GM18526 (cell line): Measurements from ENCODE around the gene OPCML.

Experiments
- POLR2A ChIP-seq: IDR thresholded peaks from 3 replicates; pipeline ENCODE4 v1.6.1; 2011; ENCODE audit not compliant: insufficient read length; ENCODE audit errors: extremely low read depth

The OPCML gene

GRCh38 chr11:133234883-133235282, 297.4 kb downstream of the OPCML start:
- TF ChIP-seq POLR2A: no peak

GRCh38 chr11:133232665-133233064, 299.6 kb downstream of the OPCML start:
- TF ChIP-seq POLR2A: no peak

DNA sequence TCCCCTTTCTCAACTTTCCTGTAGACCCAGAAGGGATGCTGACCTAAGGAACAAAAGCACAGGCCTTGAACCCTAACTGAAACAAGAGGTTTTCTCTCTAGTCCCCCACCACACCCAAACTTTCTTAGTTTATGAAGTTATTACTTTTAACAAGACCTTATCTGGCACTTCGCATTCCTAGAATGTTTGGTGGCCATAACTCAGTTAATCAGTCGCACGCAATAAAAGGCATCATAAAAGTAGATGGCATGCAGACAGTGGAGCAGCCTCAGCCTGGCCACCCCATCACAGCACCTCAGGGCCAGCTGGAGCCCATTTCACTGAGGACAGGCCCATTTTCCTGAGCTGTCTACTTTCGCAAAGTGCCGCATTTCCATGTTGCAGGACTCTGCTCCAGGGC, 301.9 kb downstream of the OPCML start:
- no peak for TF ChIP-seq POLR2A

DNA sequence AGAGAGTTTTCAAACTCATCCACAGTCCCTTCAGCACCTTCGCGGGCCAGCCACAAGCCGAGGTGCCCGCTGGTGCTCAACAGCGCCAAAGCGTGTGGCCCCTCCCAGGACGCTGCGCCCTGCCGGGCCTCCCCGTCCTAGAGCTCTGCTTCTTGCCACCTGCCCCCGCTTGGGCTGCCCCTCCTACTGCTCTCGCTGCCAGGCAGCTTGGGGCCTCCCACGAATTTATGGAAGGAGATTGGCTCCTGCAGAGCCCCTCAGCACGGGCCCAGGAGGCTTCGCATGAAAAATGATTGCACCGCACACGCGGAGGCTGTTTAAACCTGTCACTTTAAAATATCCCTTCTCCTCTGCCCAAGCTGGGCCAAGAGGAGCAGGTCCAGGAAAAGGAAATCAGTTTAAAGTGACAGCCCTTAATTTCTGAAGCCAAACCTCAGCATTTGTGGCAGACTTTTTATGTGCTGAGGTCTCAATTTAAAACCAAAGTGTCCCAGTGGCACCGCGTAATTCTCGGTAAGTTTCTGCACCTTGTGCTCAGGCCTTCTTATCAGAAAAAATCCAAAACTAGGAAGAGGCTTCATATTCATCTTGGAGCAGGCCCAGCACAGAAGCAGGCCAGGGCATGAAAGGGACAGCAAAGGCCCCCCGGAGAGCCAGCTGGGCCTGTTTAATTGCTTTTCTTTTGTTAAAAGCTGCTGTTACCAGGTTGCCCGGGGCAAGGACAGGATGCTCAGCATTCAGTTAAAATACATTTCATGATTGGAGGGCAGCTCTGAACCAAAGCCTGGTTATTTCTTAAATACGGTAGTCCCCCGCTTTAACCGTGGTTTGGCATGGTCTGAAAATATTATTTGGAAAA, 303.6 kb downstream of the OPCML start:
- no peak for TF ChIP-seq POLR2A

DNA sequence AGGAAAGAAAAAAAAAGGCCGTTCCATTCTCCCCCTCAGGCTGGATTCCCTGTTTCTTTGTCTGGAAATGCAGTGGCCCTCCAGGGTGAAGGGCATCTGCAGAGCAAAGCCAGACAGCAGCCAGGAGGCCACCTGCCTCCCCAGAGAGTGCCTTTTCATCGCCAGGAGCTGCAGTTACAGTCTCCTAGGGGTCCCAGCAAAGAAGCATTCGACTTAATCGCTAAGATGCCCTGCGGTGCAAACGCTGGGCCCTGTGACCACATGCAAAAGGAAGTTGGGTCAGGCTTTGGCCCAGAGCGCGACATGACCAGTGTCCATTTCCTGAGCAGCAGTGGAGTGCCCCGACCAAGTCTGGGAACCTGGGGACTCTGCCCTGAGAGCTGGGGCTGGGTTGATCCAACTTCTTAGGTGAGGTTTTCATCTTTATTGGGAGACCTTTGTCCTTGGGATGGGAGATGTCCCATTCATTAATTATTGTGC, 304.6 kb downstream of the OPCML start:
- no peak for TF ChIP-seq POLR2A

- no peak for TF ChIP-seq POLR2A
These were observed 308.0 kb downstream of the OPCML start for GRCh38 chr11:133224271-133224670.

DNA sequence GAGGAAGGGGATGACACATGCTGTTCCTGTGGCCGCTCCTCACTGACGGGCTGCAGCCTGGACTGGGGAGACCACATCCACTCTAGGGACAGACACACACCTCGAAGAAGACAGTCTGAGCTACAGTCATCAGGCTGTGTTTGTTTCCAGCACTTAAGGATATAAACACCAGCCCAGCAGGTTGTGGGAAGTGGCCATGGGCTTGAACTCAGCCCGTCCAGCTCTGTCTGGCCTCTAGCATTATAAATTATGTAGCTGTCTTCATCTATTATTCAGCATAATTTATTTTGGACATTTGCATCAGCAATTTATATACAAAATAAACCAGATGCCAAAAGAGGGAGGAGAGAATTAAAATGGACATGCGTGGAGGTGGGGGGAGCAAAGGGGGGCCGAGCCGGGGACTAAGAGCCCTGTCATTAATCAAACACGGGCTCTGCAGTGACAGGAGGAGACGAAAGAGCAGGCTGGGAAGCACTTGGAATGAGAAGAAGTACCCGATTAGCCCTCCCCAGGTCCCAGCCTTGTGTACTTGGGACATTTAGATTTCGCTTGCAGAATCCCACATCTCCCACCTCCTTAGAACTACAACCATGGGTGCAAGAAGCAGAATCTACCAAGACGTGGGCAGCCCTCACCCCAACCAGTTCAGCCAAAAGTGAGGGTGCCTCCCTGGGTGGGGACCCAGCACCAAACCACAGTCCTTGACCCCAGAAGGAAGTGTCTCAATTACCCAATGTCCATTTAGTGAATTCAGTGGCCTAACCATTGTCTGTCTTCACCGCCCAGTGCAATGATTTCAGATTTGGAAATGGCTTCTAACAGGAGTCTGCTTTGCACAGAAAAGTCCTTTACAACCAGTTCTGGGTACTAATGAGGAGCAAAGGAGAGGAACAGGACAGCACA, 309.6 kb downstream of the OPCML start:
- TF ChIP-seq POLR2A: no peak

GRCh38 chr11:133219543-133219942, 312.8 kb downstream of the OPCML start:
- no peak for TF ChIP-seq POLR2A

DNA sequence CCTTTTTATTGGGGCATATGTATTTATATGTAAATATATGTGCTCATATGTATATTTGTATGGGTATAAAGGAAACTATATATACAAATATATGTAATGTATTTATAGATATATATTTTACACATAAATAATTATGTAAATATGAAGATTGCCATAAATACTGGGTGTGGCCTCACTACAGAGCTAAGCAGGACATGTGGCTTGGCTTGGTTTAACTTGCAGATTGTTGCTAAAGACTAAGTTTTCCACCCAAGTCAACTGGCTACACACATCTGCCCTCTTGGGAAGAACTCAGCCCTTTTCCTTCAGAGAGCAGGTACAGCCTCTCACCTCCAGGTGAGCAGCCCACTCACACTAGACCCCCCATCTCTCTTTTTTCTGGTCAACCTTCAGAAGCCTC, 315.5 kb downstream of the OPCML start:
- TF ChIP-seq POLR2A: no peak

GRCh38 chr11:133215596-133216230, 316.6 kb downstream of the OPCML start:
- TF ChIP-seq POLR2A: no peak

- no peak for TF ChIP-seq POLR2A
These were observed 317.7 kb downstream of the OPCML start for GRCh38 chr11:133214646-133215045.

- TF ChIP-seq POLR2A: no peak
These were observed 320.1 kb downstream of the OPCML start for GRCh38 chr11:133212201-133212600.

DNA sequence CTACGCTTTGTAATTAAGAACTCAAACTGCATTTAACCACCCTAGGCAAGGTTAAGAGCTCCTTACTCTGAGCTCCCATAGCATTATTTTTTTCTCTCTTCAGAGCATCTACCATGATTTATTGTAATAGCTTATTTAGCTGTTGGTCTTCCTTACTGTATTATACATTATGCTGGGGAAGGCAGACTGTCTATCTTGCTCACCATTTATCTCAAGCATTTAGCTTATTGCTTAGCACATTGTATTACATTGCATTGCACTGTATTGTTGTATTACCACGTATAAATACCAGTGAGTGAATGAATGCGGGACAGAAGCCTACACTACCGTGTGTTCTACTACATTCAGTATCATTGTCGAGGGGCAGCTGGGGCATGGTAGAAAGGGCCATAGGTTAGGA, 324.3 kb downstream of the OPCML start:
- no peak for TF ChIP-seq POLR2A

- TF ChIP-seq POLR2A: no peak
These were observed 325.8 kb downstream of the OPCML start for GRCh38 chr11:133206313-133207005.

- TF ChIP-seq POLR2A: no peak
These were observed 328.1 kb downstream of the OPCML start for GRCh38 chr11:133204158-133204557.

DNA sequence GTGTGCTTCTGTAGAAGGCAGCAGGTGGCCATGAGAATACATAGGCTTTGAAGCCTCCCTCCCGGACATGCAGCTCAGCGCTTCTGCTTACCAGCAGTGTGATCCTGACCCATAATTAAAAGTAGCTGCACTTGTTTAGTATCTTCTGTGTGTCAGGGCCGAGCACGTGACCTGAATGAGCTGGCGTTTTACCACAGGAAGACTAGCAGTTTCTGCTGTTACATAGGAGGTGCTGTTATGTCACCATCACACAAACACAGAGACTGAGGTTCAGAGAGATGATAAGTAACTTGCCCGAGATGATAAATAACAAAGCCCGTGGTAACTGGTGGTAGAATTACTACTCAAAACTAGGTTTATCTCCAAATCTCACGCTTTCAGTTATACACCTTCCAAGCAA, 329.5 kb downstream of the OPCML start:
- TF ChIP-seq POLR2A: no peak
